HG03571 (cell line): Measurements from ENCODE around the gene ZFP3.
"Not testable (repeated sequence)": the region's sequence is repeated elsewhere in the genome, so short reads cannot be mapped to it uniquely, and the experiment has no call there.

ENCODE experiments used
- ATAC-seq: cut with Tn5 transposase; IDR thresholded peaks from one replicate; pipeline ENCODE4 v1.9.1; 2021; ENCODE audit not compliant: unreplicated experiment

ZFP3 gene

GRCh38 chr17:5078106-5079028 is at the start of gene ZFP3:
TSS of gene ZFP3 (plus strand) at chr17:5078467. CDS start at chr17:5091505, 13,038 bp downstream.
- peak; percentile 80 for ATAC-seq

DNA sequence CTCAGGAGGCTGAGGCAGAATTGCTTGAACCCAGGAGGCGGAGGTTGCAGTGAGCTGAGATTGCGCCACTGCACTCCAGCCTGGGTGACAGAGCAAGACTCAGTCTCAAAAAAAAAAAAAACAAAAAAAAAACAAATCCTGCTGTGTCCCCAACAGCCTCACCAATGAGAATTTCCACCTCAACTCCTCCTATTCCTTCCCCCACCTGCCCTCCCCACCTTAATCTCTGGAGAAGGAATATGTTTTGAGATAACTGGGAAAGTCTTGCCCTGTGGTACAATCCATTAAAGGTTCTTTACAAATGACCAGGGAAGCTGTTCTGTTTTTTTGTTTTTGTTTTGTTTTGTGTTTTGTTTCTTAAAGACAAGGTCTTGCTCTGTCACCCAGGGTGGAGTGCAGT is 48.1 kb upstream of the ZFP3 start:
- not testable (repeated sequence) for ATAC-seq

GRCh38 chr17:5031365-5032082 is 46.7 kb upstream of the ZFP3 start:
- no peak for ATAC-seq

- ATAC-seq, result no peak
Observed at GRCh38 chr17:5032865-5033264, 45.4 kb upstream of the ZFP3 start.

GRCh38 chr17:5033352-5034015 is 44.8 kb upstream of the ZFP3 start:
- no peak for ATAC-seq

GRCh38 chr17:5034063-5034462 is 44.2 kb upstream of the ZFP3 start:
- no peak for ATAC-seq

DNA sequence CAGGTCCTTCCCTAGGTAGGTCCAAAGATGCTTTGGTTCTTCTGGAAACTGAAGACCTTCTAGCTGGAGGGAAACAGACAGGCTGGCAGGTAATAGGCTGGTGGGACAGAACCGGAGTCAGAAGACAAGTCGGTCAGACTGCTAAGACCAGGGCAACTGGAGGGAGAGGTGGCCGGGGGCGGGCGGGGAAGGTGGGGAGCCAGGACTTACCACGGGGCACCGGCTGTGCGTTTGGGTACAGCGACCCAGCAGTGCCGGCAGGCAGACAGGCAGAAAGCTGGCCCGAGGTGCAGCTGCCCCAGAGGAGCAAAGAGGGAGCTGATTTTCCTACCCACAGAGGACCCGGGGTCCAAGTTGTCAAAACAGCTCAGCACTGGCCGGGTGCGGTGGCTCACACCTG is 43.6 kb upstream of the ZFP3 start:
- no peak for ATAC-seq

GRCh38 chr17:5035315-5035714 is 43.0 kb upstream of the ZFP3 start, which contains the start of gene SLC52A1:
TSS of gene SLC52A1 (minus strand) at chr17:5035426. CDS start at chr17:5034606, 820 bp downstream.
- ATAC-seq, result no peak

- ATAC-seq, result no peak
Observed at GRCh38 chr17:5042157-5043022, 35.9 kb upstream of the ZFP3 start.

DNA sequence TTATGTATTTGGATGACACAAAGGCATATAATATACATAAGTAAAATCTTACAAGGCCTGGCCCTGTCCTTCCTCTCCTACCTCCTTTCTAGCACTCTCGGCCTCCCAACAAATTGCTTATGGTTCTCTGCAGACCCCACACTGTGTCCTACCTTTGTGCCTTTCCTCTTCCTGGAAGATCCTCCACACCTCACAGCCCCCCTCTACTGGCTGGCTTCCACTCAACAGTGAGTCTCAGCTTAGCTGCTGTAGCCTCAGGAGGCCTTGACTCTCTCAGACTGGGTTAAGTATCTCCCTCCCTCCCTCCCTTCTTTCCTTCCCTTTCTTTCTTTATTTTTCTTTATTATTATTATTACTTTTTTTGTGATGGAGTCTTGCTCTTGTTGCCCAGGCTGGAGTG is 34.7 kb upstream of the ZFP3 start:
- ATAC-seq, result no peak

DNA sequence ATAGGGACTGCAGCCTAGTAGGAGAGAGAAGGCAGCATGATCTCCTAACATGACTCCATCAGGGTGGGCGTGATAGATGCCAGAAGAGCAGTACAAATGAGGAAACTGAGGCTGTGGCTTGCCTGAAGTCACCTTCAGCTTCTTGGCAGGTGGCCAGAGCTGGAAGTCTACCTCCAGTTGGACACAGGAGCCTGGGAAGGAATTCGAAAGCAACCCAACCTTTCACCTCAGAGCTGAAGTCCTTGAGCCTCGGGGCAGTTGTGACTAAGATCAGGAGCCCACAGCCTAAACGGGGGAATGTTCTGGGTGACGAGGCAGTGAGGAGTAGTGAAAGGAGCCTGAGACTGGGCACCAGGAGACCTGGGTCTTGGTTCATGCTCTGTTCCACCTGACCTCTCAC is 33.6 kb upstream of the ZFP3 start:
- no peak for ATAC-seq

DNA sequence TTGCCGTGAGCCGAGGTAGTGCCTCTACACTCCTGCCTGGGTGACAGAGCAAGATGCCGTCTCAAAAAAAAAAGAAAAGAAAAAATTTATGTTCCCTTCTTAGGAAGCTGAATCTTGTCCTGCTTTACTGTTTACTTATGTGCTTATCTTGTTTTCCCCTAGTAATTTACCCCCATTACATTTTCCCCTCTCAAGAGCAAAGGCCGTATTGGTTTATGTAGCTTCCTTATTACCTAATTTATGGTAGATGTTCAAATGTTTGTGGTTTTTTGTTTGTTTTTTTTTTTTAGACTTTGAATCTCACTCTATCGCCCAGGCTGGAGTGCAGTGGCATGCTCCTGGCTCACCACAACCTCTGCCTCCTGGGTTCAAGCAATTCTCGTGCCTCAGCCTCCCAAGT is 32.8 kb upstream of the ZFP3 start:
- no peak for ATAC-seq

DNA sequence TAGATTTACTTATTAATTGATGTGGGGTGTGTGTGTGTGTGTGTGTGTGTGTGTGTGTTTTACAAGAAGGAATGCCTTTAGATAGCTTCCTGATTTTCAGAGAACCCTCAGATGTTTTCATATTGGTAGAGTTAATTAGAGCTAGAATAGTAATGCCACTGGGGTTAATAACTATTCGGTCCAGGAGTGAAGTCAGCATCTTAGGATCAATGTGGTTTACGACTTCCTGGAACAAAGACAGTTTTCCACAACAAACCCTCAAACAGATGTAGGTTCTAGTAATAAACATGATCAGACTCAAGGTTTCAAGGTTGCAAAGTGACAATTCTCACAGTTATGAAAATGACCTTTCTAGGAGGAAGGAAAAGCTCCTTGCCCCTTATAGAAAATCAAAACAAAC is 30.8 kb upstream of the ZFP3 start:
- no peak for ATAC-seq

DNA sequence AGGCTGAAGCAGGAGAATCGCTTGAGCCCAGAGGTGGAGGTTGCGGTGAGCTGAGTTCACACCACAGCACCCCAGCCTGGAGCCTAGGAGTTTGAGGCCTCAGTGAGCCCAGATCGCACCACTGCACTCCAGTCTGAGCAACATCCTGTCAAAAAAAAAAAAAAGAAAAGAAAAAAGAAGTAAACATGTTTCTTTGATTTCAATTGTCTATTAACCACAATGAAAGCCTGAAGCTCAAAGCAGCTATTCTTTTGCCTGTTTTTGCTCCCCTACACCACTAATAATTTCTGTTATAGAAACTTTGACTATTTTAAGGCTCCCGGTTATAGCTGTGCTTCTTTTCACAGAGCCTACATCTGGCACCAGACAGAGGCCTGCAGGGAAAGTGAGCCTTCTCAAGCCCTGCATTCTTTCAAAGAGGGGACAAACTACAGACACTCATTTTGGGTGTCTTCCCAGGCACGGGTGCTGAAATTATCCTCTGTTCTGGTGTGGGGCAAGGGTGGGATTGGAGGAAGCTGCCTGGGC is 28.9 kb upstream of the ZFP3 start:
- ATAC-seq, result peak; percentile 55

GRCh38 chr17:5050278-5050677 is 28.0 kb upstream of the ZFP3 start:
- ATAC-seq, result no peak

DNA sequence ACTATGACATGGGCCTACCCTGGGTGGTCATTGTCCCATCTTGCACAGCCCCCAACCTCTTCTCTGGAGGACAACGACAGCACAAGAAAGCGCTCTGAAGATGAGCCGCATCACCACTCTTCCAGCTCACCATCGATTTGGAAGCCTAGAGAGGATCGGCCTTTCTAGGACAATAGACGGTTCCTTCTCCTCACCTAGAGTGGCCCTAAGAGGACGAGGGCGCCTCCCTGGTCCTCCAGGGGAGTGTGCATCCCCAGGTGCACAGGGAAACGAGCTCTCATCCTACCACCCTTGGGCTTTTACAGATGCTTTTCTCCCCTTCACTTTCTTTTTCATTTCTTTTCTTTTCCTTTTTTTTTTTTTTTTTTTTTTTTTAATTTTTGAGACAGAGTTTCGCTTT is 22.7 kb upstream of the ZFP3 start:
- ATAC-seq, result no peak

DNA sequence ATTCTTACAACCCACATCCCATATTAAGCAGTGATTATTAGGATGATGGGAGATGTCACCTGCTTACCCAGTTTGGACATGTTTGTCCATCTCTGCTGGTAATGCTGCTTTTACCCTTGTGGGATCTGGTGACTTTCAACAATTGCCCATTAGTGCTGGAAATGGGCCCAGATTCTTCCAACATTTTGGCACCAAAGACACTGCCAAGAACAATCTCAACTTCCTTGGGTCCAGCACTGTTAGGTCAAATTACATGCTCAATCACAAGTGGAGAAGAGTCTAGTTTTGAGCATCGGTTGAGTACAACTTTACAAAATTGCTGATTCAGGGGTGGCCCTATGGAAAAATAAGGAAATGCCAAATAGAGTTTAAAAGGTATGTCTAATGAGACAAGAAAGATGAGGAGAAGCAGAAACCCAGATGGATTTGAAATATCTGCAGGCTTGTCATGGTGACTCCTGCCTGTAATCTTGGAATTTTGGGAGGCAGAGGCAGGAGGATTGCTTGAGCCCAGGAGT is 13.0 kb upstream of the ZFP3 start:
- no peak for ATAC-seq

DNA sequence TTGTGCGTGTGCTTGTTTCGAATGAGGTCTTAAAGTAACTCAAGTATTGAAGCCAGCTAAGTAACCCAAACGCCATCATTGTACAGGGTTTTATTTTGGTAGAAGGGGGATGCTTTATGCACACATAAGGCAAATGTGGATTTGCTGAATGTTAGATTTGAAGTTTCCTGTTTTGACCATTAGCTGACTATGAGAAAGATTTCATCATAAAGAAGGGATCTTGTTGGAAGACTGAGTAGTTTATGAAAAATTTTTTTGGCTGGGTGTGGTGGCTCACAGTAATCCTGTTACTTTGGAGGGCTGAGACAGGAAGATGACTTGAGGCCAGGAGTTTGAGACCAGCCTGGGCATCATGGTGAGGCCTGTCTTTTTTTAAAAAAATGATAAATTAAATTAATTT is 10.0 kb upstream of the ZFP3 start:
- no peak for ATAC-seq

- ATAC-seq, result no peak
Observed at GRCh38 chr17:5069724-5070123, 8.5 kb upstream of the ZFP3 start.

- not testable (repeated sequence) for ATAC-seq
Observed at GRCh38 chr17:5075472-5075871, 2.8 kb upstream of the ZFP3 start.
